GM21529 (cell line): ENCODE results near the gene CACNG4.

Experiments used
- ATAC-seq: cut with Tn5 transposase; IDR thresholded peaks from one replicate; pipeline ENCODE4 v1.9.1; 2021; ENCODE audit not compliant: unreplicated experiment

CACNG4 gene

GRCh38 chr17:66944351-66945146, 20.0 kb upstream of the CACNG4 start:
- ATAC-seq: no peak

GRCh38 chr17:66945147-66945835, 19.2 kb upstream of the CACNG4 start:
- ATAC-seq: no peak

GRCh38 chr17:66946251-66946650, 18.3 kb upstream of the CACNG4 start:
- no peak for ATAC-seq

GRCh38 chr17:66947311-66947710, 17.2 kb upstream of the CACNG4 start:
- ATAC-seq: no peak

GRCh38 chr17:66948061-66948750, 16.3 kb upstream of the CACNG4 start:
- ATAC-seq: no peak

- ATAC-seq: no peak
These were observed 15.0 kb upstream of the CACNG4 start for GRCh38 chr17:66949501-66949900.

GRCh38 chr17:66950325-66950724, 14.2 kb upstream of the CACNG4 start:
- no peak for ATAC-seq

GRCh38 chr17:66950886-66951604, 13.5 kb upstream of the CACNG4 start:
- no peak for ATAC-seq

- ATAC-seq: no peak
These were observed 12.9 kb upstream of the CACNG4 start for GRCh38 chr17:66951605-66951953.

GRCh38 chr17:66952031-66952524, 12.4 kb upstream of the CACNG4 start:
- no peak for ATAC-seq

- ATAC-seq: no peak
These were observed 11.6 kb upstream of the CACNG4 start for GRCh38 chr17:66952681-66953629.

- no peak for ATAC-seq
These were observed 10.9 kb upstream of the CACNG4 start for GRCh38 chr17:66953630-66954020.

- no peak for ATAC-seq
These were observed 9.9 kb upstream of the CACNG4 start for GRCh38 chr17:66954632-66955031.

GRCh38 chr17:66955821-66956220, 8.7 kb upstream of the CACNG4 start:
- ATAC-seq: no peak

GRCh38 chr17:66956941-66957340, 7.6 kb upstream of the CACNG4 start:
- no peak for ATAC-seq

GRCh38 chr17:66957343-66957742, 7.2 kb upstream of the CACNG4 start:
- no peak for ATAC-seq

- no peak for ATAC-seq
These were observed 6.4 kb upstream of the CACNG4 start for GRCh38 chr17:66957951-66958579.

- no peak for ATAC-seq
These were observed 4.7 kb upstream of the CACNG4 start for GRCh38 chr17:66959641-66960375.

- no peak for ATAC-seq
These were observed 3.9 kb upstream of the CACNG4 start for GRCh38 chr17:66960613-66961012.
